A549 (cell line): ENCODE results near the gene RASA4B. TPM values are rescaled to one million over a fixed set of nuclear protein-coding genes. Genes with fewer than 3 reads are reported as not detected.
"Not testable (repeated sequence)": the region's sequence is repeated elsewhere in the genome, so short reads cannot be mapped to it uniquely, and the experiment has no call there.

Experiments used
- ATAC-seq, 2 experiments: fragments of 200-7000 bp in 1 of 2; fragments of >200 bp in 1 of 2; cut with Nextera tagmentation in 1 of 2; cut with Tn5 transposase in 1 of 2; 3 replicates each; pipeline versions ENCODE4 v1.8.0 to v1.9.1; 2018 to 2020; ENCODE audit warnings: mild to moderate bottlenecking in 1 of 2, moderate library complexity in 1 of 2
- CTCF ChIA-PET: fragments of 300-600 bp; sonication (Branson Sonifier 250); formaldehyde crosslinking; extraction: SDS; loops from one replicate; lab custom pipeline; 2021; ENCODE audit warnings: antibody characterized with exemption, inconsistent platforms; lab: Yijun Ruan, JAX
- POLR2A ChIA-PET: fragments of 350-600 bp; formaldehyde crosslinking; extraction: SDS; loops from one replicate; lab custom pipeline; 2021; ENCODE audit warnings: antibody characterized with exemption, inconsistent platforms; lab: Yijun Ruan, JAX
- DNase-seq, 2 experiments: peaks; one replicate each; pipeline versions ENCODE4 v3.0.0 to v3.0.0-alpha.2; 2011 to 2016; ENCODE audit warnings: low read depth in 1 of 2, low spot score in 1 of 2
- FAIRE-seq: peaks from 2 replicates; lab custom pipeline; 2011; peaks lifted over from hg19 to GRCh38; lab: Jason Lieb, UNC
- H3K27ac ChIP-seq, 2 experiments: fragments of >200 bp; sonication (Bioruptor Twin); formaldehyde crosslinking; 3 replicates each; pipeline ENCODE4 v1.5.1; 2016 to 2017
- H3K4me1 ChIP-seq: fragments of >200 bp; sonication (Bioruptor Twin); formaldehyde crosslinking; 3 replicates; pipeline ENCODE4 v1.6.1; 2016
- H3K4me2 ChIP-seq: fragments of >200 bp; sonication (Bioruptor Twin); formaldehyde crosslinking; 3 replicates; pipeline ENCODE4 v1.6.1; 2016
- H3K4me3 ChIP-seq: fragments of >200 bp; sonication (Bioruptor Twin); formaldehyde crosslinking; 3 replicates; pipeline ENCODE4 v1.5.1; 2016
- H3K9me3 ChIP-seq: fragments of >200 bp; sonication (Bioruptor Twin); formaldehyde crosslinking; 3 replicates; pipeline ENCODE4 v1.6.1; 2016
- WGBS: methylation state at CpG from one replicate; pipeline ENCODE4 v1.1.6; 2017; ENCODE audit errors: missing lambda C conversion rate; 5-methylcytosine and 5-hydroxymethylcytosine counted together
- polyA plus RNA-seq, 4 experiments: library from polyadenylated mRNA; depleted of rRNA in 3 of 4; stranded (reverse); fragments of >200 nt; fragmentation: RNase III in 1 of 4; extraction: RNeasy Plus Mini Kit Qiagen cat#74134 plus additional on column Dnase treatment in 1 of 4; gene quantifications; 2 replicates in 3 of 4; 3 replicates in 1 of 4; pipeline ENCODE4 v1.2.3, GENCODE V29; 2011 to 2017

The RASA4B gene
- polyA plus RNA-seq, 2 of the 4 experiments (the other 2 are of a cell fraction): 0.83 to 1.4 TPM

GRCh38 chr7:102511860-102512522 is 5.6 kb downstream of the RASA4B start:
- H3K27ac ChIP-seq, DNase-seq, H3K9me3 ChIP-seq, FAIRE-seq, H3K4me3 ChIP-seq, POLR2A ChIA-PET, H3K4me1 ChIP-seq, H3K4me2 ChIP-seq, CTCF ChIA-PET: not testable (repeated sequence)
- no CpG with 5 or more reads among the region's 30 CpGs for WGBS
- ATAC-seq: peak; percentile 48 to 76

- H3K27ac ChIP-seq, FAIRE-seq, DNase-seq, H3K4me3 ChIP-seq, POLR2A ChIA-PET, CTCF ChIA-PET, ATAC-seq, H3K4me2 ChIP-seq, H3K9me3 ChIP-seq: not testable (repeated sequence)
- 62% methylated on average over 6 of the region's 8 CpGs for WGBS
- peaks cover 12% of the 10 kb centered on the region for H3K4me1 ChIP-seq
These were observed 7.0 kb downstream of the RASA4B start for GRCh38 chr7:102510575-102510974.

GRCh38 chr7:102507410-102508088 is 10.0 kb downstream of the RASA4B start:
- H3K9me3 ChIP-seq, CTCF ChIA-PET, H3K4me3 ChIP-seq, POLR2A ChIA-PET, ATAC-seq, H3K4me1 ChIP-seq, DNase-seq, FAIRE-seq, H3K4me2 ChIP-seq: not testable (repeated sequence)
- peak overlapping the region; percentile 43 to 82; a peak in 4 of 6 replicates for H3K27ac ChIP-seq
- WGBS: 97% methylated on average over 2 of the region's 8 CpGs

- H3K9me3 ChIP-seq, H3K4me2 ChIP-seq, POLR2A ChIA-PET, CTCF ChIA-PET, DNase-seq, H3K4me1 ChIP-seq, H3K4me3 ChIP-seq, FAIRE-seq: not testable (repeated sequence)
- H3K27ac ChIP-seq: peak overlapping the region; percentile 37 to 67; a peak in 5 of 6 replicates
- no CpG with 5 or more reads among the region's 24 CpGs for WGBS
- peak; percentile 88 to 91 for ATAC-seq
These were observed 12.0 kb downstream of the RASA4B start for GRCh38 chr7:102505298-102506185.

- CTCF ChIA-PET, H3K9me3 ChIP-seq, H3K4me2 ChIP-seq, H3K27ac ChIP-seq, FAIRE-seq, POLR2A ChIA-PET, H3K4me1 ChIP-seq, H3K4me3 ChIP-seq, ATAC-seq, DNase-seq: not testable (repeated sequence)
- no CpG with 5 or more reads among the region's 12 CpGs for WGBS
These were observed 14.4 kb downstream of the RASA4B start for GRCh38 chr7:102503141-102503540.

- POLR2A ChIA-PET, CTCF ChIA-PET, ATAC-seq, DNase-seq, FAIRE-seq, H3K4me2 ChIP-seq, H3K4me3 ChIP-seq, H3K4me1 ChIP-seq, H3K9me3 ChIP-seq, H3K27ac ChIP-seq: not testable (repeated sequence)
- WGBS: 85% methylated on average over 14 of the region's 16 CpGs
These were observed 19.3 kb downstream of the RASA4B start for GRCh38 chr7:102498321-102498720.

- 50% methylated on average over 1 of the region's 5 CpGs for WGBS
- ATAC-seq, FAIRE-seq, POLR2A ChIA-PET, H3K4me3 ChIP-seq, DNase-seq, H3K4me2 ChIP-seq, H3K9me3 ChIP-seq, CTCF ChIA-PET, H3K27ac ChIP-seq, H3K4me1 ChIP-seq: not testable (repeated sequence)
These were observed 20.3 kb downstream of the RASA4B start for GRCh38 chr7:102497308-102497707.

GRCh38 chr7:102496861-102497260 is 20.7 kb downstream of the RASA4B start:
- H3K4me1 ChIP-seq, ATAC-seq, FAIRE-seq, H3K27ac ChIP-seq, CTCF ChIA-PET, DNase-seq, H3K9me3 ChIP-seq, POLR2A ChIA-PET, H3K4me3 ChIP-seq, H3K4me2 ChIP-seq: not testable (repeated sequence)
- WGBS: 84% methylated on average over 3 of the region's 10 CpGs

GRCh38 chr7:102494473-102495149 is 23.0 kb downstream of the RASA4B start:
- H3K4me1 ChIP-seq, H3K4me2 ChIP-seq, POLR2A ChIA-PET, H3K9me3 ChIP-seq, DNase-seq, CTCF ChIA-PET, H3K4me3 ChIP-seq, H3K27ac ChIP-seq, FAIRE-seq: not testable (repeated sequence)
- peak in 1 of 2 experiments; percentile 1; a peak in 2 of 6 replicates for ATAC-seq
- no CpG with 5 or more reads among the region's 67 CpGs for WGBS

GRCh38 chr7:102494026-102494425 is 23.6 kb downstream of the RASA4B start:
- ATAC-seq, H3K4me3 ChIP-seq, FAIRE-seq, H3K4me1 ChIP-seq, POLR2A ChIA-PET, CTCF ChIA-PET, H3K4me2 ChIP-seq, H3K27ac ChIP-seq, H3K9me3 ChIP-seq, DNase-seq: not testable (repeated sequence)
- 79% methylated on average over 8 of the region's 15 CpGs for WGBS
